HG03439 (cell line): Measurements from ENCODE around the gene PAX8.

Source experiments
- ATAC-seq: cut with Tn5 transposase; IDR thresholded peaks from one replicate; pipeline ENCODE4 v1.9.1; 2021; ENCODE audit warnings: mild to moderate bottlenecking, moderate library complexity; ENCODE audit not compliant: unreplicated experiment

PAX8 gene

DNA sequence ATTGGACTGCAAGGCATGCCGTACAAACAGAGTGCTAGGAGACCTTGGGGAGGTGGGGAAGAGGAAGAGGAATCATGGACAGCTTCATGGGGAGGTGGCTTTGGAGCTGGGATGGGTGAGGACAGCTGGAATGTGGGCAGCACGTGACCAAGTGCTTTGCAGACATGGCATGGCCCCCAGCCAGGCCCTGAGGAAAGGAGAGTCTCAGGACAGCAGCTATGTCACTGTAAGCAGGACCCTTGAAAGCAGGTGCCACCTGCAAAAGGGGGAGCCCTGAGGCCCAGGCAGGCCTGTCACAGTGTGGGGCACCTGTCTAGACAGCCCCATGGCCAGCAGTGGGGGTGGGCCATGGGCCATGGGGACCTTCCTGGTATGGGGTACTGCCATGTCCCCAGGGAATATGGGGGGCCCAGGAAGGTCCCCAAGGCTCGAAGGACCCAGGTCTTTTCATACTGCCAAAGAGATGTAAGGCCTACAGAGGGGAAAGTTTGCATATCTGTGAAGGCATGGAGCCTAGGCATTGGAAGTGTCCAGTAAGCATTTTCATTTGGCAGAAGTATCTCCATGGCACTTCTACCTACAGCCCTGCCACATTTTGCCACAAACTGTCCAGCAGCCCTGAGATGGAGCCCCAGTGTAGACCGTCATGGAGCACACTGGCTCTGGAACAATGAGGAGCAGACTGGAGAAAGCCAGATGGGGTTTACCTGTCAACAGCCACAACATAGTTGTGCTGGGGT lies 9.9 kb downstream of the PAX8 start:
- no peak for ATAC-seq

GRCh38 chr2:113266431-113266830 lies 12.3 kb downstream of the PAX8 start:
- ATAC-seq: no peak

GRCh38 chr2:113264713-113265403 lies 13.9 kb downstream of the PAX8 start:
- no peak for ATAC-seq

- no peak for ATAC-seq
Measured at GRCh38 chr2:113263546-113263945, 15.2 kb downstream of the PAX8 start.

- no peak for ATAC-seq
Measured at GRCh38 chr2:113260991-113261390, 17.7 kb downstream of the PAX8 start.

DNA sequence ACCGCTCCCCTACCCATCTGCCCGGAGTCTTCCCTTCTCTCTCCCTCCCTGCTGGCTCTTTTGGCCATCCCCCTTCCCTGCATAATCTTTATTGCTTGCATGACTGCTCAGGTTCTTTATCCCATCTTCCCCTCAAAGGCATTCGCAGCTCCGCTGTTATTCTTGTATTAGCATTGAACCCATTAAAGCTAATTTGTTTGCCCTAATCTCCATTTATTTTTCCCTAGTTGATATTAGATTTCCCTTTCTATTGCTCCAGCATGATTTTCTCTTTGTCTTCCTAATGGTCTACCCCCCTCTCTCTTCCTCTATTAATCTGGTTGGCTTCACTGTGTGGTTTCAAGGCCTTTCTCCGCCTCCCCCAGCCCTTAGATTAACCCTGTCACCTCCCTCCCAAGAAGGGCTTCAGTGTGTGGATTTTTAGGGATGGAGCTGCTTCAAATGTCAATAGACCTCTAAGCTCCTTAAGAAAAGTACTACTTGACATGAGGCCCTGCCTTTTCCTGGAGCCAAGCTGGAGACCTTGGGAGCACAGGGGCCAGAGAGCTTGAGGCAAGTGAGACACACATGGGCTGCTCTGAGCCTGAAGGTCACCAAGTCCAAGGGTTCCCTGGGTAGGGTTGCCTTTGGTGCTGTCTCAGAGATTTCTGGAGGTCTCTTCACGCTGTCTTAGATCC lies 20.1 kb downstream of the PAX8 start:
- no peak for ATAC-seq

DNA sequence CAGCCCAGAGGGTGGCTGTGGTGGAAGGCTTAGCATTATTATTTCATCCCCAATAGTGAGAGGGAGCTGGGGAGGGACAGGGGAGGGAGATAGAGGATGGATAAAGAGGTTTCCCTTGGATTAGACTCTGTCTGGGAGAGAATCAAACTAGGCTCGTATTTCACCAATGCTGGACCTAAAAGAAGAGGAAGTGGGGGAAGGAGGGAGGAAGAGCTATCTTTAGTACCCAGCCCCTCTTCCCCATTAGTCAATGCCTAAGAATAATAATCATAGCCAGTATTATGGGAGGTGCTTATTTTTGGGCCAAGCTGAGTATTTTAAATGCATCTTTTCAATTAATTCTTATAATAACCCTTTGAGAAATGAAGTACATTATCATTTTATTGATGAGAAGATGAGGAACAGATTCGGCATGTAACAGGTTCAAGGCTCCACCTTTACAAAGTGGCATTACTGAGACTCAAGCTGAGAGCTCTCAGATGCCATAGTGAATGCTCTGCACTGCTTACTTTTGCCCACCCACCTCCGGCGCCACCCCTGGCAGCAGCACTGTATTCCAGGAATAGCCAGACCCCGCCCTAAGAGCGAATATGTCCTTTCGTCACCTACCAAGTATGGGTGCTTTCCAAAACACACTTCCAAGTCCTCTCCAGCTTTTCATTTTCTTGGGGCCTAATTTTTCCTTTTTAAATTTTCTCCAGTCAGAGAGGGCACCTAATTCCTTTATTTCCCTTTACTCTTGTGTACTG lies 21.0 kb downstream of the PAX8 start:
- no peak for ATAC-seq

DNA sequence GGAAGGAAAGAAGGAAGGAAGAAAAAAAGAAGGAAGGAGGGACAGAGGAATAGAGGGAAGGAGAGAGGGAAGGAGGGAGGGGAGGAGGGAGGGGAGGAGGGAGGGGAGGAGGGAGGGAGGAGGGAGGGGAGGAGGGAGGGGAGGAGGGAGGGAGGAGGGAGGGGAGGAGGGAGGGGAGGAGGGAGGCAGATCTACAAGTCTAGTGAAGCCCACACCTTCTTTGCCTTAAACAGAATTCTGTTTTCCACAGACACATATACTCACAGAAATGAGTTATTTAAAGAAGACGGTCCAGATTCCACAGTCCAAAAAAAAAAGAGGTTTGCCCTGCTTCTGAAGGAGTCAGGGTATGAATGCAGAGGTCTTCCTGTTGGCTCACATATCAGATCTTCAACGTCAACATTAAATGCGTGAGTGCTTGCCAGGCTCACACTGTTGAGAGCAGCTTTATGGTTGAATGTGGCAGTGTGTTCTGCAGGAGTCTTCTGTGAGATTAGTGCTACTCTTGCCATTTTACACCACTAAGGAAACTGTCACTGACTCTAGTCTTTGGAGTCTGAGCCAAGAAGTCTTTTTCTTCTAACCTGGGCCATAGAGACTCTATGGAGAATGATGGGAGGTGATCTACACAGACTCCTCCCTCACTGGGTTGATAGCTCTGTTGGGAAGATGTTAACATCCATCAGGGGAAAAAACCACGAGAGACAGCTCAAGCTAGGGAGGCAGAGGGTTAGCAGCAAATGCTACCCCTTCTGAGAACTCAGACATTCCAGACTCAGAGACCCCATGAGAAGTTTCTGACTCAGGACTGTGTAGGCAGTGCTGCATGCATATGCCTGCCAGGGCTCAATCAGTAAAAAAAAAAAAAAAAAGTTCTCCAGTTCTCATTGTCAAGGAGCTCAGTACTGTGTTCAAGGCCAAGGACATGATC lies 23.3 kb downstream of the PAX8 start:
- no peak for ATAC-seq

GRCh38 chr2:113253453-113253852 lies 25.3 kb downstream of the PAX8 start:
- ATAC-seq: no peak

- ATAC-seq: no peak
Measured at GRCh38 chr2:113252047-113252590, 26.6 kb downstream of the PAX8 start.

DNA sequence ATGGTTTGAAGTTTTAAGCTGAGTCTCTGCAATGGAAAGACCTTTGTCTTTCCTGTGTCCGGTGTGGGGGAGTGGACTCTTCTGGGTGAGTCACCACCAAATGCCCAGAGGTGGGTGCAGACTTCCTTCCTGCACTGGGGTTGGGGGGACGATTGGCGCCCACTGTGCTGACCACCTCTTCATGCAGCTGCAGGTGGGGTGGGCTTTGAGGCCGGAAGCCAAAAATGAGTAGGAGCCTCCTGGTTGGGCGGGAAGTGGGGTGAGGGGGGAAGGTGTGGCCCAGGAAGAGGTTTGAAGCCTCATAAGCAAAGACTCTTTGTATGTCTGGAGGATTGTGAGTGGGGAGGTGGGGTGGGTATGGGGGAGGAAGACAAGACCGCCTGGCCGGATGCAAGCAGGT lies 27.6 kb downstream of the PAX8 start:
- no peak for ATAC-seq

GRCh38 chr2:113248997-113249770 lies 29.5 kb downstream of the PAX8 start:
- no peak for ATAC-seq

DNA sequence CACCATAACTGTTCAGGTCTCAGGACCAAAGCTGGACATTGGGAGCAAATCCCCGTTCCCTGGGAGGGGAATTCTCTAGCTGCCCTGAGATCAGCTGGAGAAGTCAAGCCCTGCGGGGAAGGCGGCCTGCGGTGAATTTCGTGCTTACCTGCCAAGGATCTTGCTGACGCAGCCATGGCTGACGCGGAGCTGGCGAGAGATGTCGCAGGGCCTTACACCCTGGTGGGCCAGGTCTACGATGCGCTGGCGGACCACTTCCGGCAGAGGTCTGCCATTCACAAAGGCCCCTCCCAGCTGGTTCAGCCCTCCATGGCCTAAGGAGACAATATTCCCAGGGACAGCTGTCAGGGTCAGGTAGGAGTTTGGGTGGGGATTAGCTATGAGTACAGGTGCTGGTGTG lies 32.1 kb downstream of the PAX8 start:
- ATAC-seq: no peak

- no peak for ATAC-seq
Measured at GRCh38 chr2:113245276-113245711, 33.4 kb downstream of the PAX8 start.

GRCh38 chr2:113242327-113242726 lies 36.4 kb downstream of the PAX8 start:
- ATAC-seq: no peak

- no peak for ATAC-seq
Measured at GRCh38 chr2:113240915-113241911, 37.5 kb downstream of the PAX8 start.

DNA sequence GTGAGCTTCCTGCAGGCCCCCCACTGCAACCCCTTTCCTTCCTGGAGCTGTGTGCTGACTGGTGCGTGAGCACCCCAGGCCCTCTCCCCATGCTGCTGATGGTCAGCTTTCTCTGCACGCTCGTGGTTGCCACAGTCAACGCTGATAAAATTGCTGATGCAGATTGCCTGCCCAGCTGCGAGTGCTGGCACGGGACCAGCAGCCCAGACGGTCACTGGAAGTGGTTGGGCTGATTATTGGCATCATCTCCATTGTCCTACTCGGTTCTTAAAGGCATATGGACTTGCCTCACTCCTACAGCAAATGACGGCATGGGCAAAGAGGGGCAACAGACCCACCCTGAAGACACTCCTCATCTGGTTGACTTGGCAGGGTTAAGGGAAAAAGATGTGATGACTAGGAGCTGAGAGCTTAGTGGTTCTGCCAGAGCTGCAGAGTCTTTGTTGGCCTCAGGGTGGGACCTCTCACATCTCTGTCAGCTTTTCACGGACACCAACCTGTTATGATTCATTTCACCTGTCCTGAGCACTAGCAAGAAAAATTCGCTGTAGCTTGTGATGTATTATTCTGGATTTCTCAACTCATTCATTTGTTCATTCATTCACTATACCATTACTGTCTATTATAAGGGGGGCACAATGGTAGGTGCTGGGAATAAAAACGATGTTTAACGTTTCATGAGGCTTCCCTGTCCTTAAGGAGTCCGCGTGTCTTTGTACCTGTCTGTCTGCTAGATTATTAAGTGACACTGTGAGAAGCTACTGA lies 38.4 kb downstream of the PAX8 start:
- ATAC-seq: no peak
